ENCODE results near the gene COL6A1.
"Not testable (repeated sequence)": the region's sequence is repeated elsewhere in the genome, so short reads cannot be mapped to it uniquely, and the experiment has no call there.

COL6A1 gene

DNA sequence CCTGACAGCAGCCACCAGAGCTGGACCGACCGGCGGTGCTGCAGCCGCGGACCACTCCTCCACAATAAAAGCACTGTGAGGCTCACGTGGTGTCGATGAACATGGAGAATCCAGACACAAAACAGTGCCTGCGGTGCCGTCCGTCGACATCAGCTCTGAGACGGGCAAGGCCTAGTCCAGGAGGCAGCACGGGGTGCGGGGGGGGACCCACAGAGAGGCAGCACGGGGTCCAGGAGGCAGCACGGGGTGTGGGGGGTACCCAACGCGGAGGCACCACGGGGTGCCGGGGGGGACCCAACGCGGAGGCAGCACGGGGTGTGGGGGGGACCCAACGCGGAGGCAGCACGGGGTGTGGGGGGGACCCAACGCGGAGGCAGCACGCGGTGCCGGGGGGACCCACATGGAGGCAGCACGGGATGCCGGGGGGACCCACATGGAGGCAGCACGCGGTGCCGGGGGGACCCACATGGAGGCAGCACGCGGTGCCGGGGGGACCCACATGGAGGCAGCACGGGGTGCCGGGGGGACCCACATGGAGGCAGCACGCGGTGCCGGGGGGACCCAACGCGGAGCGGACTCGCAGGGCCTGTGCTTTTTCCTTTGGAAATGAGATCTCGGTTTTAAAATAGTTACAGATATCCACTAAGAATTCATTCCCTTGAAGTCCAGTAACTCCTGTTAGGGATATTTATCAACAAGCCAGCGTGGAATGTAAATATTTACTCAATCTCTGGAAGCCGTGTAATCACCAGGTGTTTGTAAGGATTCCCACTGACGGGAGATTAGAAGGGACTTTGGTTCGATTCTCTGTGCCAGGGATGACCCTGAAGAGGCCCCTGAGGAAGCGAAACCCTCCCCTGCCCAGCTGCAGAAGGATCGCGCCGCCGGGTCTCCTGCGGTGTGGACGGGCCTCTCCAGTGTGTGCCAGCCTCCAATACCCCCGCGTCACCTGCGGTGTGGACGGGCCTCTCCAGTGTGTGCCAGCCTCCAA lies 52.1 kb downstream of the COL6A1 start:
- no peak for DNase-seq

DNA sequence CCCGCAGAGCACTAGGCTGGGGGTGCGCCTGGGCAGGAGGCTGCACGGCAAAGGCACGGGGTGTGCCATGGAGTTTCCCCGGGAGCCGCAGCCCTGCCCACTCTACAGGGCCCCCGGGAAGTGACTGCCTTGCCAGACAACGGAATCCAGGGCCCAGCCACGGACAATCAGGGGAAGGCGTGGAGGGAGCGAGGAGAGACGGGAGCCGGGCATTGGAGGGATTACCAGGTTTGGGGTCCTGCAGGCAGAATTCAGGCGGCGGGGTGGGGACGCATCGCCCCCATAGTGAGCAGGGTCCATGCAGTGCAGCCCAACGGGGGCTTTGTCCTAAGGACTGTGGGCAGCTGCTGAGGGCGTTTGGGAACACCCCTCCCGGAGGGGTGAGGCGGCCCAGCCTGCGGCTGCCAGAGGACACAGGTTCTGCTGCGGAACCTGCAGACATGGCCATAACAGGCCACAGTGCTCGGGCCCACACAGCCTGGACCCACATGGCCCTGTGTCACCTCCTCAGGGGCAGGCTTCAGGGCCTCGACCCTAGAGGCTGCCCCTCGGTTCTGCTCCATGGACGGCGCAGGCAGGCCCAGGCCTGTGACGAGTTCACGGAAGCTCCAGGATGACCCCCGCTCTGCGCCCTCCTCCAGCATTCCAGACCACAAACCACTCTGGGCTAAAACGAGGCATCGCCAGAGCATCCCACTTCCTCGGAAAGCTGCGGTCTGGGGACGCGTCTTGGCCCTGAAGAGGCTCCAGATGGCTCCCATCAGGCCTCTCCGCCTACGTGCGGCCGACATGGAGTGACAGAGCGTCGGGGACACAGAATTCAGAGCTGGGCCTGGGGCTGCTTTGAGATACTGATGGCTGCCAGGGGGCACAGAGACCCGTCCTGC lies 54.5 kb downstream of the COL6A1 start:
- no peak for DNase-seq

DNA sequence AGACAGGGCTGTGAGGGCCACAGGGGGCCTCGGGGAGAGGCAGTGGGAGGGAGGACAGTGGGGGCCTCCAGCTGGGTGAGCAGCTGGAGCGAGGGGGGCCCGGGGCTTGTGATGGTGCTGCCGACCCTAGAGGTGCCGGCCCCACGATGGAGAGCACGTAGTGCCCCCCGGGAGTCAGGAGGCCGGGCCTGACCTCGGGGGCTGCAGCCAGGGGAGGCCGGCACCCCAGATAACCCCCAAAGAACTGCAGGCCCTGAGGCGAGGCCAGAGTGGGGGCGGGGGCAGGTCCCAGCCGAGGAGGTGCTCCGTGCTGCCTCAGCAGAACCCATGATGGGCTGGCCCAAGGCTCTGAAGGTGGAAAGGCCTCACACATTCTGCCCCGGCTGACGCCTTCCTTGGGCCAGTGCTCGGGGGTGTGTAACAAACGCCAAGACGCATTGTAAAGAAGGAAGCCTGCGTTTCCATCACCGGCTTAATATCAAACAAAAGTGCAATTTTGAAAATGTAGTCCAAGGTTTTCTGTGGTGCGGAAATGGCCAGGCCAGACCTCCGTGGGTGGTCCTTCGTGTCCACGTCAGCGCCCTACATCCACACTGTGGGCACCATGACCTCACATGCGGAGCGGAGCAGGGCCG lies 55.2 kb downstream of the COL6A1 start:
- DNase-seq, result no peak

DNA sequence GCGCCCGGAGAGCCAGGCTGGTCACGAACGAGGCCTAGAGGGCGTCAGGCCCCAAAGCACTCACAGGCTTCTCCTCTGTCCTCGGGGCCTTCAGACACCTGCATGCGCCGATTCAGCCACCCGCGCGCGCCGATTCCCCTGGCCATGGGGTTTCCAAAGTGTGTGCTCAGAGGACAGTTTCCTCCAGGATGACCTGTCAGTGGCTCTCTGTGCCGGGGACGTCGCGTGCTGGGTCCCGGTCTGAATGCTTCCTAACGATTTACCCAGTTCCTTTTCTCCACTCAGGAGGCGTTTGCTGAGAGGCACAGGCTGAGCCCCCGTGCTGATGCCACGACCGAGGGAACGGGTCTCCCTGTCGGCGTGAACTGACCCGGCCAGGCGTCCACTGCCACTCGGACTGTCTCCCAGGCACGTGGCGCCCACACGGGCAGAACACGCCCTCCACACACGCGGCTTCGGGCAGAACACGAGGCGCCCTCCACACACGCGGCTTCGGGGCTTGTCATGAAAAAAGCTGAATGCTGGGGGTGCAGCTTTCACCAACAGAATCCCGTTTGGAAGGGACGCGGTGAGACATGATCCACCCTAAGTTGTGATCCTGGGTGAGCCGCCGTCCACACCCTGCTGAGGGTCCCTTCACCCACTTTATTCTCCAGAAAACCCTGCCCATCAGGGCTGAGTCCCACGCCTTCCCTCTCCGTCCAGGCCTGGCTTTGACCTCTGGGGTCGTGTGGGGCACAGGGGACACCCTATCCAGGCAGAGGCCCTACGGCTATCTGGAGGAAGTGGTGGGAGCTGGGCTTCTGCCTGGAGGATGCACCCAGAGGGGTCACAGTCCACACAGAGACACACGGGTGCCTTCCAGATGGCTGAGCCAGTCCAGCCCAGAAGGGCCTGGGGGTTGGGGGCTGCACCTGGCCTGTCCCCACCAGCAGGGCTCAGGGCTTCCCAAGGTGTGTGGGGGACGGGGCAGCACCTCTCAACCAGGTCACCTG lies 56.1 kb downstream of the COL6A1 start:
- DNase-seq, result no peak

DNA sequence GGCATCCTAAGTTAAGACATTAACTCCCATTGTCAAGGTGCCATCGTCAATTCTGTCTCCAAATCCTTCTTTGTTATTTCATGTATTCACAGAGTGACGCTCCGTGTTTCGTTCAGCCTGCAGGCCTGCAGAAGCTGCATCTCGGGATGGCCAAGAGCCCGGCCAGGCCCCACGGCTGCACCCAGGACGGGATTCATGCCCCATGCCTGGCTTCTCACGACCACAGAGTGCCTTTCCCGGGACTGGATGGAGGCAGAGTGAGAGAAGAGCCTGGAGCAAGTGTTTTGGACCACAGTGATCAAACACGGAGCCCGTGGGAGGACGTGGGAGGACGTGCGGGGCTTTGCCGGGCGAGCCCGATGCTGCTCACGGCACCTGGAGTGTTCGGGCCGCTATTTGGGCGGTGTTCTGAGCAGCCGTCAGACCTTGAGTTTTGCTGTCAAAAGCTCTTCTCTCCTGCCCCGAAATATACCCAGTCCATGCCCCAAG lies 56.8 kb downstream of the COL6A1 start:
- DNase-seq, result no peak

DNA sequence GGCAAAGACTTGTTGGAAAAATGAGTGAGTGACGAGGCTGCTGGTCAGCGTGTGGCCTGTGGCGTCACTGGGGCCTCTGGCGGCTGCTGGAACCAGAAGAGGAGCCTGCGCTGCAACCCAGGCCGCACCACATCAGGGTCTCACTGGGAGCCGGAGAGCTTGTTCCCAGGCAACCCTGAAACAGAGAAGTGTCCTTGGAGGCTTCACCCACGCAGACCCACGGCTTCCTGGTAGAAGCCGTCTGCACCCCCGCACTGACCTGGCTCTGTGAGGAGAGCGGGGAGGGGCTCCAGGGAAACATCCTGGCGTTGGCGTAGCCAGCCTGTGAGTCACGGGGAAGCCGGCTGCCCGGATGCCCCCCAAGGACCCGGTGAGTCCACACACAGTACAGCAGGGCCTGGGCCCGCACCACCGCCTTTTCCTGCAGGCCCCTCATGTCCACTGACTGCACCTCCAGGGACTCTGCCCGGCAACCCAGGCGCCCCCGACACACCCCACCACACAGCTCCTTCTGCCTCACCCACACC lies 57.4 kb downstream of the COL6A1 start:
- DNase-seq, result no peak

DNA sequence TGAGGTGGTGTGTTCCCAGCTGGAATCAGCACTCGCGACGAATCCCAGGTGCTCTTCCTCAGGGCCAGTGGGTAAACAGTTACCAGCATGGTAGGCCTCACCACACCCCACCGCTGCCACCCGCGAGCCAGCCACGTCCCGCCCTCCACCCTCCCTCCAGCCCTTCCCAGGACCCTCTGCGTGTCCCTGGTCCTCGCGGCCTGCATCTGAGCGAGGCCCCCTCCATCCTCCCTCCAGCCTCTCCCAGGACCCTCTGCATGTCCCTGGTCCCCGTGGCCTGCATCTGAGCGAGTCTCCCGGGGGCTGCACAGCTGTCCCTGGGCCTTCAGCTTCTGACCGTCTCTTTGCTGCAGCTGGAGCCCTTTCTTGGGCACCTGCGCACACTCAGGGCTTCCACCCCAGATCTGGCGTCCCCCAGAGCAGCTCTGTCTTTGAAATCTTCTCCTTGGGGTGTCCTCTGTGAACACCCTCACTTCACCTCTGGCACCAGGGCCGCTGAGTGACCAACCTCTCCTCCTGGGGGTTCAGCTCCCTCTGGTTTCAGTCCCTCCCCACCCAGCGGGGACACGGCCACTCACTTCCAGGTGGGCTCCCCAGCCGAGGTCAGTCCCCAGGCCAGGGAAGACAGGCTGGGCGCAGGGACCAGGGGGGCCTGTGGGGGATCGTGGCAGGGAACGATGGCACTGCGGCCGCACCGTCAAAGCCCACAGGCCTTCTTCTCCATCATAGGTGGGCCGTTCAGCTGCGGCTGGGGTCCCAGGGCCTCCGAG lies 58.5 kb downstream of the COL6A1 start:
- no peak for DNase-seq

DNA sequence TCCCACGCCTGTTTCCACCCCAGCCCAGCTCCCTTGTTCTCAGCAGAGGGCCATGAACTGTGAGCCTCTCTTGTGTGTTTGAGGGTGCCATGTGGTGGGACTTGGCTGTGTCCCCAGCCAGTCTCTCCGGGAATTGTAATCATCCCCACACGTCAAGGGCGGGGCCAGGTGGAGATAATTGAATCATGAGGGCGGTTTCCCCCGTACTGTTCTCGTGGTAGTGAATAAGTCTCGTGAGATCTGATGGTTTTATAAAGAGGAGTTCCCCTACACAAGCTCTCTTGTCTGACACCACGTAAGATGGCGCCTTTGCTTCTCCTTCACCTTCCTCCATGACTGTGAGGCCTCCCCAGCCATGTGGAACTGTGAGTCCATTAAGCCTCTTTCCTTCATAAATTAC lies 59.1 kb downstream of the COL6A1 start:
- no peak for DNase-seq

DNA sequence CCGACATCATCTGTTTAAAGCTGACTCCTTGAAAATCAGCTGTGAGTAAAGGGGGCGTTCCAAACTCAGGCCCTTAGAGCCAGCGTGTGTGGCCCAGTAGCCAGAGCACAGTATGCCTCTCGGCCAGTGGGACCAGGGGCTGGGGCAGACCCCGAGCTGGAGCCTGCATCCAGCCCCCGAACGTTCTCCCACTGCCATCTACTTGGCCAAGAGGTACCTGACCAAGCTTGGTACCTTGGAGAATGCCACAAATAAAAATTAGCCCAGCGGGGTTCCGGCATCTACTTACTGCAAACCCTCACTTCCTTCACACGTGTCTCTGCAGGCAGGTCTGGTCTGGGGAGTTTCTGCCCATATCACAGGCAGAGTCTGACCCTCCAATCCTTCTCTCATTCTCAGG lies 59.6 kb downstream of the COL6A1 start:
- no peak for DNase-seq

DNA sequence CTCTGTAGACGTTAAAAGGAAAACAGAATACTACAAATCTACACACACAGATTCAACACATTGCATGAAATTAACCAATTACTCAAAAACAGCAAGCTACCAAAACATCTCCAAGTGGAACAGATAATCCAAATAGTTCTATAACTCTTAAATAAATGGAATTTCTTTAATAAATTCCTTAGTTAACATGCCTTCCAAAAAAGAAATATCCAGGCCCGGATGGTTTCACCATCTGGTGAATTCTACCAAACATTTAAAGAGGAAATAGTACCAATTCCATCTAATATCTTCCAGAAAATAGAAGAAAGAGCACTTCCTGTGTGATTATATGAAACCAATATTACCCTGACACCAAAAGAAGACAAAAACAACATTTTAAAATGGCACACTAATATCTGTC lies 63.6 kb downstream of the COL6A1 start:
- DNase-seq, result no peak

DNA sequence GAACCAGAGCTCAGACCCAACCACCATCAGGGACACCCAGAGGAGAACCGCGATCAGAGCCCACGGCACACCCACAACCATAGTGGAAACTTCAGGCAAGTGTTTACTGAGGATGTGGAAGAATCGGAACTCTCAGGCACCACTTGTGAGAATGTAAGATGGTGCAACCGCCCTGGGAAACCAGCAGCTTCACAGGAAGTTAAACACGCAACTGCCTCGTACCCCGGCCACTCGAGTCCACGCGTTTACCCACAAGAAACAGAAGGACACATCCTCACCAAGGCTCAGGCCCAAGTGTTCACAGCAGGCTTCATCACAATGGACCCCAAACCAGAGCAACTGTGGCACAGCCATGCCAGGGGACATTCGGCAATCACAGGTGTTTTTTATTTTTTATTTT lies 64.9 kb downstream of the COL6A1 start:
- DNase-seq, result no peak

DNA sequence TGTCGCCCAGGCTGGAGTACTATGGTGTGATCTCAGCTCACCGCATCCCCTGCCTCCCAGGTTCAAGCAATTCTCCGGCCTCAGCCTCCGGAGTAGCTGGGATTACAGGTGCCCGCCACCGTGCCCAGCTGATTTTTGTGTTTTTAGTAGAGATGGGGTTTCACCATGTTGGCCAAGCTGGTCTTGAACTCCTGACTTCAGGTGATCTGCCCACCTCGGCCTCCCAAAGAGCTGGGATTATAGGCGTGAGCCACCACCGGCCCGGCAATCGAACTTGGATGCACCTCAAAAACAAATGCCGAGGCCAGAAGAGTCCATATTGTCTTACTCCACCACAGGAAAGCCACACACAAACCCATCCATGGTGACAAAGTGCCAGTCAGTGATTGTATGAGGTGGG lies 65.3 kb downstream of the COL6A1 start:
- not testable (repeated sequence) for DNase-seq

DNA sequence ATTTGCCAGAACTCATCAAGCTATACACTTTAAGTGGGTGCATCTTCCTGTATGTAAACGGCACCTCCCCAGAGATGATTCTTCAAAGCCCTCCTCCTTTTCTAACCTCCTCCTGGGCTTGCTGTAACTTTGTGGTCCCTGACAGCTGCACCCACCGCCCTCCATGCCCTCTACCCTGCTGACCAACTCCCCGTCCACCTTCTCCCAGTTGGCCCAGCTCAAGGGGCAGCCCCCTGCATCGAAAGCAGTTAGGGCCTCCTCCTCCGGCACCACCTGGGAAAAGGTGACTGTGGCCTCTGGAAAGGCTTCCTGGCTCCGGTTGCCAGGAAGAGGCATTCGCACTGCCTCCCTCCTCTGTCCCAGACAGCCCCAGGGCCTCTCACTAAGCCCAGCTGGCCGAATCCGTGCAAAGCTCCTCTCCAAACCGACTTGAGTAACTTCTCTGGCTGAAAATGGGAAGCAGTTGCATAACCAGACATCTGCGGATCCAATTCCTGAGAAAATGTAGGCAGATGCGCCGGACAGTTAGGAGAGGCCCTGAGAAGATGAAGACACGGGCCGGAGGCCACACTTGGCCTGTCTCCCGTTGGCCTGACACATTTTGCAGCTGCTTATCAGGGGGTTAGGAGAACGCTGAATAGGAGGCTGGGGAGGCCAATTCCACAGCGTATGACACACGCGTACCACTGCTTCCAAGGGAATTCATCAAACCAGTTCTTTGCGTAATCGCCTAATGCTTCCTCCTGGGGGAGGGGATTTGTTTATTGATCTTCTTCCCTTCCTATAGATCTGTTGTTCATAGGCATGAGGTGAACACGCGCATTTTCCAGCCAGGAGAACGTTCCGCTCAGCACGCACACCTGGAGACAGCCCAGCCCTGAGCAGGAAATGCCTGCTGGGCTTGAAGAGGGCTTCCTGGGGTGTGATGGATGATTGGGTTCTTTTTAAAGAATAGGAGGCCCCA lies 67.6 kb downstream of the COL6A1 start:
- no peak for DNase-seq

DNA sequence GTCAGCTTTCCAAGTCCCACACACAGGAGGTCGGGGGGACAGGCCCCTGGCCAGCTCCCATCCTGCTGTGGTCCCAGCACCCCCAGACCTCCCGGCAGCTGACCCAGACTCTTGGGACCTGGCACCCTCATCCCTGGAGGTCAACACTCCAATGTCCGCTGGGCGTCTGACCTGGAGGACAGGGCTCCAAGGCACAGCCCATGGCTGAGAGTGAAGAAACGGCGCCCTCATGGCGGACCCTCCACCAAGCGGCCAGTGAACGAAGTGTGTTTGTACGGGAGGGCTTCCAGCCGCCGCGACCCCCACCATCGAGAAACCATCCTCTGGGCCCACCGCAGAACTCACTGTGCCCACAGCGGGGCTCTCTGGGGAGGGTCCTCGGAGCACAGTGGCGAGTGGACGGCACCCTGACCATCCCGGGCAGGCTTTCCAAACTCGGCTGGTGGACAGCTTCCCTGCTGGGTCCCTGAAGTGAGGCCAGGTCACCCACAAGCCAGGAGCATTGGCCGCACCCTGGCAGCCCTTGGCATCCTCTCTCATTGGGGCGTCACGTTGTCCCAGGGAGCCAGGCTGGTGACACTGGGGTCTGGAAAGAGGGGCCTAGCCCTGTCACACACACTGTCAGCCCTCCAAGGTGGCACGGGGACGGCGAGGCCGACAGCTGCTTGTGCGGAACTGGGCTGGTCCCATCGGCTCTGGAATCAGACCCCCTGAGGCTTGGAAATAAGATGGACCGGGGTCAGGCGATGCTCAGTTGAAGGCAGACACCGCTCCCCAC lies 68.5 kb downstream of the COL6A1 start:
- DNase-seq, result no peak

DNA sequence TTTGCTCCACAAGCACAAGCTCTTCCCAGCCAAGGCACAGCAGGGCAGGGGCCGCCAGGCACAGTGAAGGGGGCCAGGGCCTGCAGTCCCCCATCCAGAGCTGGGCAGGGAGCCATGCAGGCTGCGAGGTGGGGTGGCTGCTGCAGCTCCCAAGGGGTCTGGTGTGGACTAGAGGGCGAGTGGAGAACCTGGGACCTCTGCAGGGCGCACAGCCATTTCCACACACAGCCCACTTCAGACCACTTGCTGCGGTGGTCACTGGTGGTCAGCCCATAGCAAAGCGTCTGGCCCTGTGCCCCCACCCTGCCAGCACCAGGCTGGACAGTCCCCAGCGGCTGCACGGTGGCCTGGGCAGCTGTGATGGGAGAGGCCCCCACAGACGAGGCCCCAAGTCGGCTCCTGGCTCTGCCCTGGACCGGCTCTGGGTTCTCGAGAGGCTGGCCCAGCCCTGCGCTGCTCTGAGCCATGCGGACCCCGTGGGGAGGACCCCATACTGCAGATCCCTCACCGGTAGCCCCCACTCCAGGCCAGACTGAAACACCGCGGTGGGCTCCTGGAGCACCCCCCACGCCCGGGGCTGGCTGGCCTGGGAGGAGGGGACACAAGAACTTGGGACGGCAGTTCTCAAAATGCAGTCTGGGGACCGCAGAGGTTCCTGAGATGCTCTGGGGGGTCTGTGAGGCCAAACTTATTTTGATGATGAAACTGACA lies 69.3 kb downstream of the COL6A1 start:
- no peak for DNase-seq

DNA sequence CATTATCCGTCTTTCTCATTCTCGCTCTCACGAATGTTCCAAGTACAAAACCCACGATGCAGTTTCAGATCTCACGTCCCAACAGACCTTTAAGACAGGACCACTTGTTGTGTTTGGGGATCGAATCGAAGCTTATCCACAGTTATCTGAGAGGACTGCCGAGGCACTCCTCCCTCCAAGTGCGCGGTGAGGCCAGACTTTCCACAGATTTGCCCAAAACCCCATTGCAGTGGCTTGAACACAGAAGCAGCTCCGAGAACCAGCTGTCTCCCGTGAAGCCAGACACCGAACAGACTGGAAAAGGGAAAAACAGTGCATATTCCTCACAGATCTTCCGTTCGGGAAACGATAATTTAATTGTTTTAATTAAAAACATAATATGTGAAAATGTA lies 69.8 kb downstream of the COL6A1 start:
- no peak for DNase-seq

DNA sequence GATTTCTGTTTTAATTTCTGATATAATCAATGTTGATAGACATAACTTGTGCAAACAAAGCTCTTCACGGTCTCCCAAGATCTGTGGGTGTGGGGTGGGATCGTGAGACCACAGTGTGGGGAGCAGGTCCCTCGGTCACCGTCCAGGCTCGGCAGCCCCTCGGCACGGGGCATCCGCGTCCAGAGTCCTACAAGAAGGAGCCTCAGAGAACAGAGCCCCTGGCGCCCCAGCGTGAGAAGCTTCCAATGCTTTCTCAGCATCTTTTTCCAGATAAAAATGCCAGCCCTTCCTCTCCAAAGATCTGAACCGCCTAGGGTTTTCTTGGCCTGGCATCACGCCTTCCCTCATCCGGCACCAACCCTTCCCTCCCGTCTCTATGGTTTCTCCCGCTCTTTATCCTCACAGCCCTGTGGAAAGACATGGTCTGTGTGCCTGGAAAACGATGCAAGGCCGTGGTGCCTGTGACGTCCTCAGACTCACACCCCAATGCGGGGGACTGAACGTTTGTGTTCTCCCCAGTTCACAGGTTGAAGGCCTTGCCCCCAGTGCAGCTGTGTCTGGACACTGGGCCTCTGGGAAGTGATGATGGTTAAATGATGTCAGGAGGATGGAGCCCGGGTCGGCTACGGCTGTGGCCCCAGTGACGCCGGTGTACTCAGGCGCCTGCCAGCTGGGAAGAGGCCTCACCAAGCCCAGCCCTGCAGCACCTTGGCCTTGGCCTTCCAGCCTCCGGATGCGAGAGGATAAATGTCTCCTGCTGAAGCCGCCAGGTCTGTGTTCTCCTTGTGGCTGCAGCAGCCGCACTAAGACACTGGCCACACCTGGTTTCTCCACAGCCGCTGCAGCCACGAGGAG lies 70.5 kb downstream of the COL6A1 start:
- DNase-seq, result no peak

Measured in CD4-positive, alpha-beta T cell treated with Interleukin-6 for 4 hours (primary cell).